MCF 10A (cell line): ENCODE data around the gene FGF18. TPM values are rescaled to one million over a fixed set of nuclear protein-coding genes. Genes with fewer than 3 reads are reported as not detected.

Source experiments
- BruUV-seq: library from RNA; stranded (reverse); fragments of 400-500 nt; replicated peaks from 2 replicates; lab custom pipeline; 2021; lab: Mats Ljungman, UMichigan
- CTCF ChIA-PET: fragments of 300-600 bp; sonication (Branson Sonifier 250); formaldehyde crosslinking; extraction: SDS; loops from one replicate; lab custom pipeline; 2021; ENCODE audit warnings: antibody characterized with exemption, inconsistent platforms; lab: Yijun Ruan, JAX
- POLR2A ChIA-PET: fragments of 300-600, 350-650 bp; sonication (Branson Sonifier 250); formaldehyde crosslinking; extraction: SDS; loops from one replicate; lab custom pipeline; 2020; ENCODE audit warnings: antibody characterized with exemption, inconsistent platforms; lab: Yijun Ruan, JAX
- DNase-seq: peaks from one replicate; pipeline ENCODE4 v3.0.0-alpha.2; 2018; ENCODE audit not compliant: unreplicated experiment
- H3K27ac Mint-ChIP-seq: one replicate; pipeline ENCODE4 v1.8.0; 2022; ENCODE audit warnings: mild to moderate bottlenecking, low read depth, mixed read lengths; ENCODE audit not compliant: unreplicated experiment
- H3K27me3 Mint-ChIP-seq: one replicate; pipeline ENCODE4 v1.8.0; 2022; ENCODE audit warnings: mixed read lengths; ENCODE audit not compliant: insufficient read depth, unreplicated experiment
- H3K36me3 Mint-ChIP-seq: one replicate; pipeline ENCODE4 v1.8.0; 2022; ENCODE audit warnings: mild to moderate bottlenecking, moderate library complexity, mixed read lengths; ENCODE audit not compliant: insufficient read depth, unreplicated experiment
- H3K4me1 Mint-ChIP-seq: one replicate; pipeline ENCODE4 v1.8.0; 2022; ENCODE audit warnings: mixed read lengths; ENCODE audit not compliant: insufficient read depth, unreplicated experiment
- H3K4me3 Mint-ChIP-seq: one replicate; pipeline ENCODE4 v1.8.0; 2022; ENCODE audit warnings: mild to moderate bottlenecking, moderate library complexity, mixed read lengths; ENCODE audit not compliant: unreplicated experiment
- H3K9me3 Mint-ChIP-seq: one replicate; pipeline ENCODE4 v1.8.0; 2022; ENCODE audit warnings: mixed read lengths; ENCODE audit not compliant: unreplicated experiment
- CTCF ChIP-seq: fragments of 200-600 bp; IDR thresholded peaks from one replicate; pipeline ENCODE4 v1.8.0; 2022; ENCODE audit warnings: antibody characterized with exemption, mild to moderate bottlenecking; ENCODE audit not compliant: unreplicated experiment
- intact Hi-C: fragments of 100-400 bp; cut with micrococcal nuclease; formaldehyde crosslinking; loops from 2 replicates; pipeline ENCODE4 v1.14.1; 2022
- total RNA-seq: library from RNA; stranded (reverse); gene quantifications from 2 replicates; pipeline ENCODE4 v1.2.3, GENCODE V29; 2022

The FGF18 gene
- total RNA-seq, 1 experiment from 2014 or later = not detected

DNA sequence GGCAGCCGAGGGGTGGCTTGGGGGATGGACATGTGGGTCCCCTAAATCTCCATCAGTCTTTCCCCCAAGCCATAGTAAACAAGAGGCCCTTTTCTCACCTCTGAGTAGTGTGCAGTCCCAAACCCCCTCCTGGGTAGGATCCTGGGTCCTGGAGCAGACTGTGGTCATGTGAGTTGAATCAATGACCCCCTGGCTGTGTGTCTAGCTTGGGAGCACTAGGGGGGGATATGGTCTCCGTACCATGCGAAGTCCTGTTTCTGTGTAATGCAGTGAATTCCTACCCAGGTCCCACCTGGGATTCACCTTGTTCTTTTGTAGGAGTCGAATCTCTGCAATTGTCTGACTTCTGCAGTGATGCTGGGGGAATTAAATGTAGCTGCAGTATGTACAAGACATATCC is 66.2 kb downstream of the FGF18 start:
- TF ChIP-seq CTCF = no peak
- H3K27me3 Mint-ChIP-seq = peaks cover 31% of the 10 kb centered on the region

DNA sequence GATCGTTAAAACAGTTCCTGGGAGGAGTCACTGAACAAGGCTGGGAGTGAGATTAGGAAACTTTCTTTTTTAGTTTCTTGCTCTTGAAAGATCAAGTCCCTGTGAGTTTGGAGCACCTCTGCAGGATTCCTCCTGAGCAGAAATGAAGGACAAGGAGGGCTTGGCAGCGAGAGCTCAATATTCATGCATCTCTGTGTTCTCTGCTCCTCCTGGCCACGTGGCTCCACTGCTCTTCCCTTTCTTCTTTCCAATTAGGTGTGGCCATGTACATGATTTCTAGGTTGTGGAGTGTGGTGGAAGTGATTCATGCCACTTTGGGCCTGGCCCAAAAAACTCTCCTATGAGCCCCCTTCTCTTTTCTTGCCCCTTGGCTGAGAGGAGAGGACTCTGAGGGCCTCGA is 67.2 kb downstream of the FGF18 start:
- no peak for TF ChIP-seq CTCF
- ChIA-PET POLR2A (no interaction called here), CTCF (interaction anchor here (1.1 to 6.5 kb wide), 2 partner anchors 30 to 422 kb away, joined by 4 to 59 read pairs; no protein-coding TSS in a partner anchor)
- intact Hi-C loops = no loop called here
- no TSS peak for BruUV-seq
- H3K9me3 Mint-ChIP-seq = no peaks in the 10 kb centered on the region
- DNase-seq = no peak
- H3K36me3 Mint-ChIP-seq = no peaks in the 10 kb centered on the region
- H3K4me1 Mint-ChIP-seq = peaks cover 9% of the 10 kb centered on the region
- no peak overlapping the region for H3K4me3 Mint-ChIP-seq
- no peak overlapping the region for H3K27ac Mint-ChIP-seq
- H3K27me3 Mint-ChIP-seq = peaks cover 37% of the 10 kb centered on the region

More for the DNA sequence above, 66.2 kb downstream of the FGF18 start:
- Mint-ChIP-seq H3K9me3 (no peaks in the 10 kb centered on the region), H3K27ac (no peak overlapping the region), H3K4me1 (peaks cover 9% of the 10 kb centered on the region), H3K36me3 (no peaks in the 10 kb centered on the region), H3K4me3 (no peak overlapping the region)
- intact Hi-C loops = loop anchor here (2.0 kb wide), 1 partner anchor 361 kb away; no protein-coding TSS in a partner anchor
- ChIA-PET CTCF (interaction anchor here (0.7 to 6.5 kb wide), 17 partner anchors 10 to 567 kb away, joined by 3 to 59 read pairs (median 4); no protein-coding TSS in a partner anchor), POLR2A (interaction anchor here (0.8 kb wide), 1 partner anchor 67 kb away, joined by 5 read pairs; no protein-coding TSS in a partner anchor)
- BruUV-seq = no TSS peak
- DNase-seq = no peak

DNA sequence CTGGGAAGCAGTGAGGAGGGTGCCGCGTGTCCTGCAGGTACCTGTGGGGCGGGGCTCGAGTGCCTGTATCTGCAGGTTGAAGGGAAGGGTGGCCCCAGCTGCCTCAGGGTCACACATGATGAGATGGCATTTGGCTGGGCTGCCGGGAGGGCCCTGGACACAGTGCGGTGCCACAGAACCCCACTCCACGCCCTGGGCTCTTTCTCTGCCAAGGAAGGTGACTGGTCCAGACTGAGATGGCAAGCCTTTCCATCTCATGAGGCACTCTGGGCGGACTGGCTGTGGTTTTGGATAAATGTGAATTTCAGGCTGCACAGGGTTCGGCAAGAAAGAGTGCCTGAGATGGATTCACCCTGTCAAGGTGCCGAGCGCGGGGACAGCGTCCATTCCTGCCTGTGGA is 69.4 kb downstream of the FGF18 start:
- CTCF ChIA-PET = interaction anchor here (0.7 kb wide), 1 partner anchor 18 kb away, joined by 3 read pairs; no protein-coding TSS in a partner anchor
- Mint-ChIP-seq H3K4me1 (peaks cover 17% of the 10 kb centered on the region), H3K4me3 (no peak overlapping the region), H3K36me3 (no peaks in the 10 kb centered on the region), H3K27me3 (peaks cover 37% of the 10 kb centered on the region), H3K27ac (no peak overlapping the region), H3K9me3 (no peaks in the 10 kb centered on the region)
- no TSS peak for BruUV-seq
- POLR2A ChIA-PET = no interaction called here
- TF ChIP-seq CTCF = no peak
- intact Hi-C loops = no loop called here
- DNase-seq = no peak

- peak; percentile 43 for DNase-seq
- no TSS peak for BruUV-seq
- H3K4me3 Mint-ChIP-seq = no peak overlapping the region
- intact Hi-C loops = no loop called here
- TF ChIP-seq CTCF = no peak
- peaks cover 26% of the 10 kb centered on the region for H3K4me1 Mint-ChIP-seq
- ChIA-PET POLR2A (interaction anchor here (0.7 kb wide), 1 partner anchor 65 kb away, joined by 3 read pairs; no protein-coding TSS in a partner anchor), CTCF (no interaction called here)
- H3K27ac Mint-ChIP-seq = no peak overlapping the region
- H3K27me3 Mint-ChIP-seq = peaks cover 35% of the 10 kb centered on the region
- no peaks in the 10 kb centered on the region for H3K9me3 Mint-ChIP-seq
- no peaks in the 10 kb centered on the region for H3K36me3 Mint-ChIP-seq
Measured at GRCh38 chr5:171492781-171493180, 73.3 kb downstream of the FGF18 start.
